Mesothelial cell of epicardium (in vitro differentiated cells): ENCODE results near the gene CD151. TPM values are rescaled to one million over a fixed set of nuclear protein-coding genes. Genes with fewer than 3 reads are reported as not detected.

Experiments used
- DNase-seq, 2 experiments: peaks; one replicate each; pipeline ENCODE4 v3.0.0; 2021; ENCODE audit warnings: low spot score in 2 of 2; ENCODE audit not compliant: unreplicated experiment in 2 of 2
- H3K27ac Mint-ChIP-seq: 2 replicates; pipeline ENCODE4 v1.8.0; 2021; ENCODE audit warnings: mixed read lengths
- H3K27me3 Mint-ChIP-seq: 2 replicates; pipeline ENCODE4 v1.8.0; 2021; ENCODE audit warnings: low read depth, mixed read lengths
- H3K36me3 Mint-ChIP-seq: 2 replicates; pipeline ENCODE4 v1.8.0; 2021; ENCODE audit warnings: mixed read lengths
- H3K4me1 Mint-ChIP-seq: 2 replicates; pipeline ENCODE4 v1.8.0; 2021; ENCODE audit warnings: mixed read lengths
- H3K4me3 Mint-ChIP-seq: 2 replicates; pipeline ENCODE4 v1.8.0; 2021; ENCODE audit warnings: mild to moderate bottlenecking, moderate library complexity, mixed read lengths
- H3K9me3 Mint-ChIP-seq: 2 replicates; pipeline ENCODE4 v1.8.0; 2021; ENCODE audit warnings: mixed read lengths
- total RNA-seq: library from RNA; stranded (reverse); gene quantifications from 3 replicates; pipeline ENCODE4 v1.2.1, GENCODE V29; 2021
- TF ChIP-seq, protein P1 (sequence below): fragments of 200-600 bp; sonication (generic); IDR thresholded peaks from one replicate; pipeline ENCODE4 v1.5.0; 2021; ENCODE audit warnings: antibody characterized with exemption; ENCODE audit not compliant: unreplicated experiment

The CD151 gene
- total RNA-seq, 1 donor from 2014 or later, result 125 TPM

DNA sequence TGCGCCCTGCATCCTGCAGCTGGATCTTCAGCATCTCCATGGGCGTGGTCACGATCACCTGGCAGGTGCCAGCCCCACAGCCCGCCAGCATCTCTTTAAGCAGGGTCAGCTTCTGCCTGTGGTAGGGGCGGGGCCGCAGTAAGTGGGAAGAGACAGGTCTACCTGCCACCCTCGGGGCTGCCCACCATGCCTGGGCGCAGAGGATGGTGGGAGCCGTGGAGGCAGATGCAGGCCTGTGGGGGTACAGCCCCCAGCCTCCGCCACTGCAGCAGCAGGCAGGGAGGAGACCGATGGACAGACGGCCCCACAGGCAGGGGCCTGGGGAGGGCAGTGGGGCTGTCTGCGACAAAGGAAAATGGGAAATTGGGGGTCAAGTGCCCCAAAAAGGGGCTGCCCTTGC lies 39.9 kb upstream of the CD151 start:
- peaks cover 4% of the 10 kb centered on the region for H3K27me3 Mint-ChIP-seq
- H3K27ac Mint-ChIP-seq, result no peak overlapping the region
- no peaks in the 10 kb centered on the region for H3K9me3 Mint-ChIP-seq
- no peak for DNase-seq
- TF ChIP-seq, protein P1, sequence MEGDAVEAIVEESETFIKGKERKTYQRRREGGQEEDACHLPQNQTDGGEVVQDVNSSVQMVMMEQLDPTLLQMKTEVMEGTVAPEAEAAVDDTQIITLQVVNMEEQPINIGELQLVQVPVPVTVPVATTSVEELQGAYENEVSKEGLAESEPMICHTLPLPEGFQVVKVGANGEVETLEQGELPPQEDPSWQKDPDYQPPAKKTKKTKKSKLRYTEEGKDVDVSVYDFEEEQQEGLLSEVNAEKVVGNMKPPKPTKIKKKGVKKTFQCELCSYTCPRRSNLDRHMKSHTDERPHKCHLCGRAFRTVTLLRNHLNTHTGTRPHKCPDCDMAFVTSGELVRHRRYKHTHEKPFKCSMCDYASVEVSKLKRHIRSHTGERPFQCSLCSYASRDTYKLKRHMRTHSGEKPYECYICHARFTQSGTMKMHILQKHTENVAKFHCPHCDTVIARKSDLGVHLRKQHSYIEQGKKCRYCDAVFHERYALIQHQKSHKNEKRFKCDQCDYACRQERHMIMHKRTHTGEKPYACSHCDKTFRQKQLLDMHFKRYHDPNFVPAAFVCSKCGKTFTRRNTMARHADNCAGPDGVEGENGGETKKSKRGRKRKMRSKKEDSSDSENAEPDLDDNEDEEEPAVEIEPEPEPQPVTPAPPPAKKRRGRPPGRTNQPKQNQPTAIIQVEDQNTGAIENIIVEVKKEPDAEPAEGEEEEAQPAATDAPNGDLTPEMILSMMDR, result no peak
- H3K4me1 Mint-ChIP-seq, result peaks cover 11% of the 10 kb centered on the region
- peaks cover 3% of the 10 kb centered on the region for H3K36me3 Mint-ChIP-seq
- no peak overlapping the region for H3K4me3 Mint-ChIP-seq

DNA sequence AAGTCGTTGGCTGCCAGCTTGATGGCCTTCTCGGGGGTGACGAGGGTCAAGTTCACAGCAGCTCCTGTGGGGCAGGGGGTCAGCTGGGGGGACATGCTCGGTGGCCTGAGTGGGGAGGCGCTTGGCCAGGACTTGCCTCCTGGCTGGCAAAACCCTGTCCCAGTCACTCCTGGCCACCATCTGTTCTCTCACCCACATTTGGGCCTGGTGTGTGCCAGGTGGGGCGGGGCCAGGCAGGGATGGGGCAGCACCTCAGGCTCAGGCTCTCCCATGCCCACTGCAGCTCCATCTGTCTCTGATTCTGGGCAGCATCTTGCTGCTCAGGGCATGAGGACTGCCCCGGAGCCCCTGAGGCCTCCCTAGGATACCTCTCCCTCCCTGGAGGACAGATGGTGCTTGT lies 39.2 kb upstream of the CD151 start:
- Mint-ChIP-seq H3K4me1 (peaks cover 11% of the 10 kb centered on the region), H3K9me3 (no peaks in the 10 kb centered on the region), H3K4me3 (no peak overlapping the region), H3K36me3 (peaks cover 3% of the 10 kb centered on the region), H3K27ac (no peak overlapping the region), H3K27me3 (peaks cover 4% of the 10 kb centered on the region)
- DNase-seq, result no peak
- TF ChIP-seq, protein P1, result no peak

DNA sequence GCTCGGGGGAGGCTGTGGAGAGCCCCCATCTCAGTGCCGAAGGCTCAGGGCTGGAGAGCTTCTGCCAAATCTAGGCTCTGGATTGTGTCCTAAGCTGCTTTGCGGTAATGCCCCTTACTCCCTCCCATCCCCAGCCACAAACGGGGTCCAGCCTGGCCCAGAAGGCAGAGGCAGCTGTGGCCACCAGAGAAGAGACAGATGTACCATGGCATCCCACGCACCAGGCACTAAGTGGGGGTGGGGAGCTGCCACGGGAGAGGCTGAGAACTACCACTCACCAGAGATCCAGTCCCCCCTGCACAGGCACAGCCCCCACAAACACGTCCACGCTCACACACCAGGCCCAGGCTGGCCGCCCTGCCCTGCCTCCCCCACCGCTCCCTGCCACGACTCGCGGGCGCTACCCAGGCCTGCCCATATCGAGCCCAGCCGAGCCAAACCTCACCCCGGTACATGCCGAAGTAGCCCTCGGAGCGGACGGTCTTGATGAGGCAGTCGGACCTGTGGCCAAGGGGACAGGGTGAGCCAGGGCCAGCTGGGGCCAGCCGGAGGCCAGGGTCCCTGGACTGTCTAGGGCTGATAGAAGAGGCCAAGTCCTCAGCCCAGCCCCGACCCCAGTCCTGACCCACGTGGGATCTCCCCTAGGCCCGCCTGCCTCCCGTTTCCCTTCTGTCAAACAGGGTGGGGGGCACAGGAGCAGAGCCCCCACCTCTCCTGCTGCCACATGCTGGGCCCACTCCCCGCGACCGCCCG lies 38.6 kb upstream of the CD151 start:
- DNase-seq, result no peak
- H3K36me3 Mint-ChIP-seq, result peaks cover 3% of the 10 kb centered on the region
- TF ChIP-seq, protein P1, result no peak

DNA sequence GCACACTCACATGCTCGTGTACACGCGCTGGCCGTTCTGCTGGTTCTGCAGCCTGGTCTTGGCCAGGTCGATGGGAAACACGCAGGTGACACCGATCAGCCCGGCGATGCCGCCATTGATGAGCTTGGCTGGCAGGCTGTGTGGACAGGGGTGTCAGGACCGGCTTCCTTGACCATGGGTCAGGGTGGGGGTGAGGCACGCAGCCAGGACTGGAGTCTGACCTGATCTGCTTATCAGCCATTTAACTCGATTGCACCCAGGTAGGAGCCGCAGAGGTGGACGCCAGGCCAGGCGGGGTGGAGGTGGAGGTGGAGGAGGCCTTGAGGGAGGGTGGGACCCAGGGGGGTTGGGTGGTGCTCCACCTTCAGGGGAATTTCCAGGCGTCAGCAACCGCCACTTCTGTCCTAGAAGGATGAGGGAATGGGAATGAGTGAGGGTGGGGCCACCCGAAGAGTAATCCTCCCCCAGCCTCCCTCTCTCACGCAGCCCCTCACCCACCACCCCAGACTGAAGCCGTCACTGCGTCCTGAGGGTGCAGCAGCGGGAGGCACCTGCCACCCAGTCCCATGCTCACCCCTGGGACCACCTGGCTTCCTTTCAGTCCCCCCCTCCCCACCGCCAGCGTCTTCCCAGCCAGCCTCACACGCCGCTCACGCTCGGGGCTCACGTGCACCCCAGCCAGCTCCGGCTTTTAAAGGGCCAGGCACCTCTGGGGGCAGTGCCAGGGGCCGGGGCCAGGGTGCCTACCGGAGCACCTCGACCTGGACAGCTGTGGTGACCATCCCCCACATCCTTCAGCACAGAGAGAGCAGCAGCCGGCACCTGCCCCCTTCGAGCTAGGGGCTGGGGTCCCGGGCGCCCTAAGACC lies 37.8 kb upstream of the CD151 start:
- no peak for DNase-seq
- no peak overlapping the region for H3K4me3 Mint-ChIP-seq
- H3K4me1 Mint-ChIP-seq, result peaks cover 11% of the 10 kb centered on the region
- no peak overlapping the region for H3K27ac Mint-ChIP-seq
- H3K9me3 Mint-ChIP-seq, result no peaks in the 10 kb centered on the region
- H3K27me3 Mint-ChIP-seq, result no peaks in the 10 kb centered on the region
- H3K36me3 Mint-ChIP-seq, result peaks cover 3% of the 10 kb centered on the region
- TF ChIP-seq, protein P1, result no peak

More for the DNA sequence above, 38.6 kb upstream of the CD151 start:
- Mint-ChIP-seq H3K9me3 (no peaks in the 10 kb centered on the region), H3K4me3 (no peak overlapping the region), H3K27ac (no peak overlapping the region), H3K27me3 (peaks cover 1% of the 10 kb centered on the region), H3K4me1 (peaks cover 11% of the 10 kb centered on the region)

DNA sequence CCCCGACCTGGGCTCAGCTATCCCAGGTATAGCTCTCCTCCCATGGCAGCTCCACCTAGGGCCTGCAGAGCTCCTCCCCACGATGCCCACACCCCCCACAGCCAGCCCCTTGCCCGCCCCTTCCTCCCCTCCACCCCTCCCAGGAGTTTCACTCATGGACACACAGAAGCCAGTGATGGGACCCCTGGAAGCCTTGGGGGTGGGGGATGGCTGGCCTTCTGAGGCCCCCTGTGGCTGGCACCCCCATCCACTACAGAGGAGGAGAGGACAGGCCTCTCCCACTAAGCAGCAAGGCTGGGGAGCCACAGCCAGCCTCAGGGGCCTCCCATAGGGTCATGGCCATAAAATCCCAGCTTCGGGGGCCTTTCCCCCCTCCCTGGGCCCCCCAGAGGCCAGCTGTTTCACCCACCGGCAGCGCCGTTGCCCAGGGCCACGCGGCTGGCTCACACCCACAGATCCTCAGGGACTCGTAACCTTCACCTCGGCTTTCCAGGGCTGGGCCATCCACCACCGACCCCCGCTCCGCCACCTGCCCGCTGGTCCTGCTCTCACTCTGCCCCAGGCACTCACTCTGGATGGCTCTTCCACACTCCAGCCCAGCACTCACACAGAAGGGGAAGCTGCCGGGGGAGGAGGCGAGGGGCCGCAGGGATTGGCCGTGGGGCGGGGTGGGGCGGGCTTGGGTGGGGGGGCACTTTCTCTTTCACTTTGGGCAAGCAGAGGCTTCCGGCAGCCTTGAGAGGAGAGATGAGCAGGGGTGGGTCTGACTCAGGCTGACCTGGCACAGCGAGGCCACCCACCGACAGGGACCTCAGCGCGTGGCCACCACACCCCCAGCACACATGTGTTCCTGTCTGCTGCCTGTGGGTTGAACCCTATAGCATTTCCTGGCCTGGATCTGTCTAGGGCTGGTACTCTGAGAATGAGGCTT lies 36.9 kb upstream of the CD151 start:
- Mint-ChIP-seq H3K9me3 (no peaks in the 10 kb centered on the region), H3K27ac (peak overlapping the region; percentile 94), H3K4me1 (peaks cover 11% of the 10 kb centered on the region), H3K36me3 (peaks cover 3% of the 10 kb centered on the region), H3K4me3 (peak overlapping the region; percentile 83), H3K27me3 (no peaks in the 10 kb centered on the region)
- TF ChIP-seq, protein P1, result no peak
- DNase-seq, result no peak
